ENCODE data around the gene NR2F1-AS1.

Gene NR2F1-AS1

DNA sequence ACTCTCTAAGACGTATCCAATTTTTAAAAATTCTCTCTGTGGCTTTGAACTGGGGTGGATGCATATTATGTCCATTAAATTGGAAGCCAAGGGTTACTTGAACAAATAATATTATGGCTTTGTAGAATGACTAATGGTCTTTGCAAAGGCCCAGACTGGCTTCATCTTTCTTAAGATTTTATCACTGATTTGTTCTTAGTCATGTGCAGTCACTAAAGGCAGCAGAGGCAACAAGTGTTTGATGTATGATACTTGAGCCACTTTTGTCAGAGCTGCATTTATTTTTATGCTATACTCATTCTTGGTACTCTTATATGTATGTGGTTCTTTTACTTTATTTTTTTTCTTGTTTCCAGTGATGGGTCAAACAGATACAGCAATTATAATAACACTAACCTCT lies 152.2 kb downstream of the NR2F1-AS1 start:
- TF ChIP-seq CTCF (IDR thresholded peaks at IDR 0.05; ENCODE audit: borderline replicate concordance, insufficient read depth, low read depth, low read length): no peak
- no peak overlapping the region for H3K4me3 ChIP-seq (ENCODE audit: low read depth, low read length)

DNA sequence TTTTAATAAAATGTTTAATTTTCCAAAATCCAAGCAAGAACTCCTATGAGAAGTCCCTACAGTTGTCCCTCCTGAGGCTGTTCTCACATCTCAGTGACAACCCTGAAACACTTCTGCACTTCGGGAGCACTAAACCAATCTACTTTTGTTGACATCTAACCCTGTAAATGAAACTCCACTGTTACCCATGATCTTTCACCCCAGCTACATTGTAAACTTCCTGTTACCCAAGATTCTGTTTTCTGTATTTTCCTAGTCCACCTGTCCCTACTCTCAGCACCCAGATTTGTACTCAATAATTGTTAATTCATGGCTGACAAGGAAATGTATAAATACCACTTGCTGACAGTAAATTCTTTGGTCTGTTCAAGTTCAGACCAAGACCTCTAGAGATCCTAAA lies 153.7 kb downstream of the NR2F1-AS1 start:
- no peak for TF ChIP-seq CTCF (IDR thresholded peaks at IDR 0.05; ENCODE audit: borderline replicate concordance, insufficient read depth, low read depth, low read length)
- no peak overlapping the region for H3K4me3 ChIP-seq (ENCODE audit: low read depth, low read length)

GRCh38 chr5:93425096-93425495 lies 155.9 kb downstream of the NR2F1-AS1 start:
- no peak for TF ChIP-seq CTCF (IDR thresholded peaks at IDR 0.05; ENCODE audit: borderline replicate concordance, insufficient read depth, low read depth, low read length)
- no peak overlapping the region for H3K4me3 ChIP-seq (ENCODE audit: low read depth, low read length)

- H3K4me3 ChIP-seq (ENCODE audit: low read depth, low read length): no peak overlapping the region
Observed at GRCh38 chr5:93423300-93423699, 157.7 kb downstream of the NR2F1-AS1 start.

DNA sequence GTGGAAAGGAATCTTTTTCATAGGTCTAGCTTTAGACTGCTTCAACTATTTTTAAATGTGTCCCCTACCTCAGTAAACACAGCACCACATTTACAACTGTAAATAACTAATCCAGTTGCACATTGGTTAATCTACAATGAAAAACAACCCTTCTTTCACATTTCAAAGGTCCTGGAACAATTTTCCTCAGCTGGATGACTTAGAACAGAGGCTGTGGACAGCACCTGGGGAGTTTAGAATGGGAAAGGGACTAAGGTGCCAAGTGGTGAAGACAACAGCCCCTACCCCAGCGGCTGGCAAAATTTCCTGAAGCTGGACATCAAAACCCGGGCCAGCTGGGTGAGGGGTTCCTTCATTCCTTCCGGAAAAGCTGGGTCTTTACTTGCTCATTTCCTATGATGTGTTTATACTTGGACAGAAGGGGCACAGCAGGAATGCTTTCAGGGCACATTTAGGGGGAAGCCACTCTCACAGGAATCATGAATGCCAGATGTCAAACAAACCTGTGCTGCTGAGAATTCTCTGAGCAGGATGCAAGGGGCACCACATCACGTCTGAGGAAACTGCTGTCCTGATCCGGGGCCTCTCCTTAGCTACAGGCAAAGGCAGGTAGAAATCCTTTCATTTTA lies 158.3 kb downstream of the NR2F1-AS1 start:
- H3K4me3 ChIP-seq (ENCODE audit: low read depth, low read length): no peak overlapping the region
- no peak for TF ChIP-seq CTCF (IDR thresholded peaks at IDR 0.05; ENCODE audit: borderline replicate concordance, insufficient read depth, low read depth, low read length)

More at GRCh38 chr5:93423300-93423699, 157.7 kb downstream of the NR2F1-AS1 start:
- no peak for TF ChIP-seq CTCF (IDR thresholded peaks at IDR 0.05; ENCODE audit: borderline replicate concordance, insufficient read depth, low read depth, low read length)

DNA sequence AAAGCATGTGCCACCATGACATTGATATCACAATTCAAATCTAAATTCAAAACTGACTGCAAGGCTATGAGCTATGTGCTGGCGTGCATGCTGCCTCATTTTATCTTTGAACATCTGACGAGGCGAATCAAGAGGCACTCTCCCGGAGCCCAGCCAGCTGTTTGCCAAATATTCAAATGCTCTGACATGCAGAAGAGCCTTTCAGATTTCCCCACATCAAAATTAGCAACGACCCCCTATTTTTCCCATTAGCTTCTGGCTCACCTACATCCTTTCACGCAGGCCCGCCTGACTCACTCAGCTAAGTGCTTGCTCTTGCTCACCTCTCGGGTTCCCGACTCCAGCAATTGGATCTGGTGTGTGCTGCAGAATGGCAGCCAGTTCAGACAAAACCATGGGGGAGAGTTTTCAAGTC lies 159.0 kb downstream of the NR2F1-AS1 start:
- TF ChIP-seq CTCF (IDR thresholded peaks at IDR 0.05; ENCODE audit: borderline replicate concordance, insufficient read depth, low read depth, low read length): no peak
- no peak overlapping the region for H3K4me3 ChIP-seq (ENCODE audit: low read depth, low read length)

- TF ChIP-seq CTCF (IDR thresholded peaks at IDR 0.05; ENCODE audit: borderline replicate concordance, insufficient read depth, low read depth, low read length): no peak
- H3K4me3 ChIP-seq (ENCODE audit: low read depth, low read length): no peak overlapping the region
Observed at GRCh38 chr5:93421468-93421867, 159.6 kb downstream of the NR2F1-AS1 start.

Data from GM12875 (cell line).